GM19455 (cell line): ENCODE data around the gene TRIO.

ENCODE experiments used
- ATAC-seq: cut with Tn5 transposase; IDR thresholded peaks from one replicate; pipeline ENCODE4 v1.9.1; 2021; ENCODE audit not compliant: unreplicated experiment

The TRIO gene

GRCh38 chr5:14165375-14166106 lies 22.4 kb downstream of the TRIO start:
- ATAC-seq, result no peak

- no peak for ATAC-seq
Measured at GRCh38 chr5:14166437-14166836, 23.3 kb downstream of the TRIO start.

GRCh38 chr5:14167211-14167845 lies 24.2 kb downstream of the TRIO start:
- no peak for ATAC-seq

- ATAC-seq, result peak; percentile 35
Measured at GRCh38 chr5:14168144-14168792, 25.1 kb downstream of the TRIO start.

GRCh38 chr5:14168793-14169262 lies 25.7 kb downstream of the TRIO start:
- no peak for ATAC-seq

GRCh38 chr5:14171046-14171445 lies 27.9 kb downstream of the TRIO start:
- no peak for ATAC-seq

- no peak for ATAC-seq
Measured at GRCh38 chr5:14171621-14172020, 28.5 kb downstream of the TRIO start.

GRCh38 chr5:14172149-14172795 lies 29.1 kb downstream of the TRIO start:
- ATAC-seq, result peak; percentile 42

- no peak for ATAC-seq
Measured at GRCh38 chr5:14173377-14174229, 30.5 kb downstream of the TRIO start.

- ATAC-seq, result no peak
Measured at GRCh38 chr5:14174230-14174636, 31.1 kb downstream of the TRIO start.

- ATAC-seq, result no peak
Measured at GRCh38 chr5:14175381-14175780, 32.2 kb downstream of the TRIO start.

- ATAC-seq, result no peak
Measured at GRCh38 chr5:14176888-14177287, 33.7 kb downstream of the TRIO start.

GRCh38 chr5:14177634-14178033 lies 34.5 kb downstream of the TRIO start:
- ATAC-seq, result no peak

- no peak for ATAC-seq
Measured at GRCh38 chr5:14178091-14178490, 34.9 kb downstream of the TRIO start.

- ATAC-seq, result no peak
Measured at GRCh38 chr5:14178671-14179211, 35.6 kb downstream of the TRIO start.

GRCh38 chr5:14179446-14179845 lies 36.3 kb downstream of the TRIO start:
- ATAC-seq, result no peak

GRCh38 chr5:14180437-14180836 lies 37.3 kb downstream of the TRIO start:
- ATAC-seq, result no peak

- no peak for ATAC-seq
Measured at GRCh38 chr5:14181299-14181968, 38.3 kb downstream of the TRIO start.

- no peak for ATAC-seq
Measured at GRCh38 chr5:14182761-14183160, 39.6 kb downstream of the TRIO start.
